Sigmoid colon (tissue), 4 donors: ENCODE measurements around the gene AUTS2.

Experiments
- CTCF ChIP-seq, 4 experiments: fragments of 450-650 bp in 3 of 4; fragments of 200-600 bp in 1 of 4; IDR thresholded peaks; one replicate each; pipeline ENCODE4 v1.5.1; 2016 to 2019; ENCODE audit warnings: antibody characterized with exemption in 4 of 4, mild to moderate bottlenecking in 3 of 4, moderate library complexity in 2 of 4
- EP300 ChIP-seq, 4 donors: sonication (generic); formaldehyde crosslinking; IDR thresholded peaks; one replicate each; pipeline ENCODE4 v1.6.1; 2017; ENCODE audit warnings: antibody characterized with exemption in 4 of 4
- POLR2A ChIP-seq, 2 donors: fragments of 450-650 bp; IDR thresholded peaks; one replicate each; pipeline ENCODE4 v1.6.1; 2016; ENCODE audit warnings: antibody characterized with exemption in 2 of 2, mild to moderate bottlenecking in 2 of 2, moderate library complexity in 2 of 2

GRCh38 chr7:70563960-70564359, 965.7 kb downstream of the AUTS2 start:
- no peak for TF ChIP-seq CTCF (IDR thresholded peaks at IDR 0.05)
- TF ChIP-seq POLR2A (IDR thresholded peaks at IDR 0.05) = no peak
- no peak for TF ChIP-seq EP300 (IDR thresholded peaks at IDR 0.05)
